Measurements from ENCODE around the gene DLX6. TPM values are rescaled to one million over a fixed set of nuclear protein-coding genes. Genes with fewer than 3 reads are reported as not detected.
"Not testable (repeated sequence)": the region's sequence is repeated elsewhere in the genome, so short reads cannot be mapped to it uniquely, and the experiment has no call there.

Gene DLX6
- total RNA-seq, 2 donors from 2014 or later: not detected

DNA sequence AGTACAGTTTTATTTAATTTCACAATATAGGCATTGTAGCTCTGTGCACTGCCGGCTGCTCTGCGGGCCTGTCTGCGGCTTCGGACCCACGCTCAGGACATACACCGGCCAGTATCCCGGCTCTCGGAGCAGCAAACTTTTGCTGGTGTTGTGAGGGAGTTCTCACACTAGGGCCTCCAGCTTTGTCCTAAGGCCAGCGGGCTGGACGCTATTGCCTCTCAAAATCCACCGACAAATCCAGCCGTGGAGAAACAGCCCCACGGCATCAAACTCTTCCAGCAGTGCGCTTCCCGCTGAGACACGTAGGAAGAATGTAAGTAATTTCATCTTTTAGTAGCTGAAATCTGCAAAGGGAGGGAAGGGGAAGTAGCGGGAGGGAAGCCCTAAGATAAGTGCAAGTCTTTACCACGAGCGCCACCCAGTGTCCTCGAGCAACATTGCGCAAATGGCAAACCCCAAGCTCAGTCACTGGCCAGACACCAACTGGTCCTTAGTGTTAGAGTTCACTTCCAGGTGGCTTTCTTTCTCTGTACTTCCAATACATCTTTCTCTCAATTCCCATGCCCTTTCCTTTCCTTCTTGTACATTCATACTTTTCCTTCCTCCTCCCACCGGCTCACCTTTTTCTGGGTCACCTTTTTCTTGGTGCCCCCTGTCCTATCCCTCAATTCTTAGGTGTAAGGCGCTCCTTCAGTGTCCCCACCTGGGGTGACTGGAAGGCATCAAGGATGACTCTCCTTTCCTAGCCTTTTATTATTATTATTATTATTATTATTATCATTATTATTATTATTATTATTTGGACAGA is 22.3 kb downstream of the DLX6 start:
- peak; percentile 75 to 82 for ATAC-seq
- Mint-ChIP-seq H3K9me3 (no peaks in the 10 kb centered on the region), H3K27me3 (peaks cover 54 to 75% of the 10 kb centered on the region in 2 donors), H3K36me3 (no peaks in the 10 kb centered on the region), H3K4me1 (ENCODE audit: low read depth in 2 of 2) (peaks cover 25 to 32% of the 10 kb centered on the region in 2 donors), H3K27ac (no peak overlapping the region), H3K4me3 (peak overlapping the region; percentile 77)
- DNase-seq (ENCODE audit: low spot score): no peak

DNA sequence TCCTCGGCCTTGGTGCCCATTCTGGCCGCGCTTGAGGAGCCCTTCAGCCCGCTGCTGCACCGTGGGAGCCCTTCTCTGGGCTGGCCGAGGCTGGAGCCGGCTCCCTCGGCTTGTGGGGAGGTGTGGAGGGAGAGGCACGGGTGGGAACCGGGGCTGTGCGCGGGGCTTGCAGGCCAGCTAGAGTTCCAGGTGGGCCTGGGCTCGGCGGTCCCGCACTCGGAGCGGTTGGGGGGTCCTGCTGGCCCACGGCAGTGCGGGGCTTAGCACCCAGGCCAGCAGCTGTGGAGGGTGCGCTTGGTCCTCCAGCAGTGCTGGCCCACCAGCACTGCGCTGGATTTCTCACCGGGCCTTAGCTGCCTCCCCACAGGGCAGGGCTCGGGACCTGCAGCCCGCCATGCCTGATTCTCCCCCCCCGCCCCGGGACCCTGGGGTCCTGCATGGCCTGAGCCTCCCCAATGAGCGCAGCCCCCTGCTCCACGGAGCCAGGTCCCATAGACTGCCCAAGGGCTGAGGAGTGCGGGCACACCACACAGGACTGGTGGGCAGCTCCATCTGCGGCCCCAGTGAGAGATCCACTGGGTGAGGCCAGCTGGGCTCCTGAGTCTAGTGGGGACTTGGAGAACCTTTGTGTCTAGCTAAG is 29.0 kb downstream of the DLX6 start:
- not testable (repeated sequence) for H3K9me3 Mint-ChIP-seq; H3K27ac Mint-ChIP-seq; DNase-seq (ENCODE audit: low spot score); H3K4me1 Mint-ChIP-seq (ENCODE audit: low read depth in 2 of 2); H3K4me3 Mint-ChIP-seq; H3K36me3 Mint-ChIP-seq
- H3K27me3 Mint-ChIP-seq: peaks cover 10 to 15% of the 10 kb centered on the region in 2 donors
- ATAC-seq: peak in 1 of 2 donors; percentile 45

DNA sequence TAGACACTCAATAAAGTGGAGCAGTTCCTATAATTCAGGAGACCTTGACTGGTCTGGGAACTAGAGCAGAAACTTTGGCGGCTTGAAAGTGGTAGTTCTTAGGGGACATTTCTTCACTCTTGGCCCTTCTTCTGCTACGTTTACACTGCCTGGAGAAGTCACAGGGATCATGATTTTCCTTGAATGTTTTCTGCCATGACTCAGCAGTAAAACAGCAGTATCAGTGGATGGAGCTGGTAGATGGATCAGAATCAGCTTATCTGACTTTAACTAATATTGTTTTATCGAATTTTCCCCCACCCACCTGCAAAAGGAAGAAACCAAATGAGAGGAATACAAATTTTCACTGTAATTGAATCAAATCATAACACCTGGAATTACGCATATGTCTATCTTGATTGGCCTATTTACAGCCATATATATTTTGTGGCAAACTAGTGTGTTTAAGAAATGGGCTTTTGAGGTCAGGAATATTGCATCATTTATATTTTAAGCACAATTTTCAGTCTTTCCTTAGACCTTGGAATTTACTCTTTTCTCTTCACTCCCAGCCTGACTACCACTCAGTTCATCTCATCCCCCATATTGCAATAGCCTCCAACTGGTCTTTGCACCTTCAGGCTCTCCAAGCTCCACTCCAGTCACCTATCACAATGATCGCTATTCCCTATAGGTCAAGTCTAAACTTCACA is 34.2 kb downstream of the DLX6 start:
- Mint-ChIP-seq H3K36me3 (no peaks in the 10 kb centered on the region), H3K27me3 (peaks cover 28 to 42% of the 10 kb centered on the region in 2 donors), H3K9me3 (no peaks in the 10 kb centered on the region), H3K27ac (no peak overlapping the region), H3K4me3 (no peak overlapping the region), H3K4me1 (ENCODE audit: low read depth in 2 of 2) (no peaks in the 10 kb centered on the region)
- DNase-seq (ENCODE audit: low spot score) (no peak), ATAC-seq (no peak)

DNA sequence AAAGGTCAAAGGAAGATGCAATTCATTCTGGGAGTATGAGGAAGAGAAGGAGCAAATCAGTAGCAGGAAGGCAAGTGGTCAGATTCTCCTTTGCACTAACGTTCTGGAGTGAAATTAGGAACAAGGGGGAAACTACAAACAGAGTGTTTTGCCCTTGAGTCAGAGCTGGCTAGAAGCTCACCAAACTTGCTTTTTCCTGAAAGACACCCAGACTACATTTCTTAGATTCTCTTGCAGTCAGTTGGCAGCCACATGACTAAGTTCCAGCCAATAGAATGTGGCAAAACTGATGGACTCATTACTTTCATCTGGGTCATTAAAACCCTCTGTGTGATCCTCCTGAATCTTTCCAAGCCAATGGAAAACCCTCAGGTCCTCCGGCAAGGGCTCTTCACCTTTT is 37.9 kb downstream of the DLX6 start:
- ATAC-seq (no peak), DNase-seq (ENCODE audit: low spot score) (no peak)
- Mint-ChIP-seq H3K4me3 (no peak overlapping the region), H3K27me3 (peaks cover 32 to 53% of the 10 kb centered on the region in 2 donors), H3K36me3 (no peaks in the 10 kb centered on the region), H3K27ac (no peak overlapping the region), H3K4me1 (ENCODE audit: low read depth in 2 of 2) (no peaks in the 10 kb centered on the region), H3K9me3 (no peaks in the 10 kb centered on the region)

Other genes starting within 250 kb of the DLX6 start
- not detected for gene DLX5, start 19.3 kb downstream of the DLX6 start, total RNA-seq
- 10 to 100 TPM; 17.0 to 23.8 TPM for gene SDHAF3, start 112.1 kb downstream of the DLX6 start, total RNA-seq